ENCODE measurements around the gene GRB10.

DNA sequence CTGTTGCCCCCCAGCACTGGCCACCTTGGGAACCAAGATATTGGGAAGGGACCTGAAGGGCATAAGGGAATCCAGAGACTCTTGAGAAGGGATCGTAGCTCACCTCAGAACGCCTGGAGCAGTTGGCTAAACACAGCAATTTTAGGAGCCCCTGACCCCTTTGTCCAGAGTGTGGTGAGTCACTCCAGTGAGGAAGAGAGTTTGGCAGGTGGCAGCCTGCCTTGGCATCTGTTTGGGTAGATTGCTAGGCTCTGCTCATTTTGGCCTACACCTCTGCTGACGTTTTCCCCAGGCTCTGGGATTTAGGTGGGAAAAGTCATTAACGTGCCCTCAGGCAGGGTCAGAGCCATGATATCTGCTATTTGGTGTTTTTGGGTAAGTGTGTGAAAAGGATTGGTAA is 100.6 kb downstream of the GRB10 start:
- TF ChIP-seq CTCF (IDR thresholded peaks at IDR 0.05) = no peak
- TF ChIP-seq POLR2A (IDR thresholded peaks at IDR 0.05) = no peak

Measured in uterus (tissue), 2 donors.